GM19452 (cell line): Measurements from ENCODE around the gene EPB41L2.
A peak's percentile ranks its signal among the peaks of the same experiment; 100 is the strongest.

Source experiments
- ATAC-seq: cut with Tn5 transposase; IDR thresholded peaks from one replicate; pipeline ENCODE4 v1.9.1; 2021; ENCODE audit not compliant: unreplicated experiment

The EPB41L2 gene

GRCh38 chr6:130879826-130880225, 183.2 kb downstream of the EPB41L2 start:
- ATAC-seq, result no peak

- no peak for ATAC-seq
Measured at GRCh38 chr6:130873746-130874145, 189.3 kb downstream of the EPB41L2 start.

- ATAC-seq, result no peak
Measured at GRCh38 chr6:130872250-130873095, 190.6 kb downstream of the EPB41L2 start.

GRCh38 chr6:130870179-130870880, 192.7 kb downstream of the EPB41L2 start:
- no peak for ATAC-seq

- ATAC-seq, result no peak
Measured at GRCh38 chr6:130869681-130870080, 193.4 kb downstream of the EPB41L2 start.

- no peak for ATAC-seq
Measured at GRCh38 chr6:130865793-130866192, 197.3 kb downstream of the EPB41L2 start.

- no peak for ATAC-seq
Measured at GRCh38 chr6:130864344-130864743, 198.7 kb downstream of the EPB41L2 start.

GRCh38 chr6:130863415-130864230, 199.4 kb downstream of the EPB41L2 start:
- ATAC-seq, result no peak

GRCh38 chr6:130862370-130862769, 200.7 kb downstream of the EPB41L2 start:
- no peak for ATAC-seq

GRCh38 chr6:130859161-130859867, 203.7 kb downstream of the EPB41L2 start:
- ATAC-seq, result no peak

GRCh38 chr6:130858498-130859160, 204.4 kb downstream of the EPB41L2 start:
- no peak for ATAC-seq

- no peak for ATAC-seq
Measured at GRCh38 chr6:130858054-130858453, 205.0 kb downstream of the EPB41L2 start.

- no peak for ATAC-seq
Measured at GRCh38 chr6:130853555-130854183, 209.4 kb downstream of the EPB41L2 start.

GRCh38 chr6:130852844-130853554, 210.0 kb downstream of the EPB41L2 start:
- ATAC-seq, result no peak

- no peak for ATAC-seq
Measured at GRCh38 chr6:130851026-130851425, 212.0 kb downstream of the EPB41L2 start.

GRCh38 chr6:130849594-130849993, 213.5 kb downstream of the EPB41L2 start:
- ATAC-seq, result no peak

GRCh38 chr6:130848945-130849344, 214.1 kb downstream of the EPB41L2 start:
- ATAC-seq, result peak; percentile 92

GRCh38 chr6:130847001-130847910, 215.8 kb downstream of the EPB41L2 start:
- ATAC-seq, result no peak
